OCI-LY3 (cell line): ENCODE data around the gene DSCAM.

Experiments used
- EZH2phosphoT487 ChIP-seq: fragments of 200-600 bp; shearing (Covaris generic); IDR thresholded peaks from 2 replicates; pipeline ENCODE4 v1.6.1; 2018; ENCODE audit warnings: antibody characterized with exemption, mixed run types, low read depth
- TF ChIP-seq, protein P1 (sequence below): fragments of 200-600, 300-600 bp; sonication (generic); IDR thresholded peaks from 2 replicates; pipeline ENCODE4 v1.5.1; 2014; ENCODE audit warnings: antibody characterized with exemption, low read length, low read depth

GRCh38 chr21:40685141-40685540 lies 161.8 kb downstream of the DSCAM start:
- TF ChIP-seq, protein P1, sequence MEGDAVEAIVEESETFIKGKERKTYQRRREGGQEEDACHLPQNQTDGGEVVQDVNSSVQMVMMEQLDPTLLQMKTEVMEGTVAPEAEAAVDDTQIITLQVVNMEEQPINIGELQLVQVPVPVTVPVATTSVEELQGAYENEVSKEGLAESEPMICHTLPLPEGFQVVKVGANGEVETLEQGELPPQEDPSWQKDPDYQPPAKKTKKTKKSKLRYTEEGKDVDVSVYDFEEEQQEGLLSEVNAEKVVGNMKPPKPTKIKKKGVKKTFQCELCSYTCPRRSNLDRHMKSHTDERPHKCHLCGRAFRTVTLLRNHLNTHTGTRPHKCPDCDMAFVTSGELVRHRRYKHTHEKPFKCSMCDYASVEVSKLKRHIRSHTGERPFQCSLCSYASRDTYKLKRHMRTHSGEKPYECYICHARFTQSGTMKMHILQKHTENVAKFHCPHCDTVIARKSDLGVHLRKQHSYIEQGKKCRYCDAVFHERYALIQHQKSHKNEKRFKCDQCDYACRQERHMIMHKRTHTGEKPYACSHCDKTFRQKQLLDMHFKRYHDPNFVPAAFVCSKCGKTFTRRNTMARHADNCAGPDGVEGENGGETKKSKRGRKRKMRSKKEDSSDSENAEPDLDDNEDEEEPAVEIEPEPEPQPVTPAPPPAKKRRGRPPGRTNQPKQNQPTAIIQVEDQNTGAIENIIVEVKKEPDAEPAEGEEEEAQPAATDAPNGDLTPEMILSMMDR: no peak
- no peak for TF ChIP-seq EZH2phosphoT487
